Stimulated activated effector memory CD8-positive, alpha-beta T cell treated with anti-CD3 and anti-CD28 coated beads, Interleukin-12 subunit alpha, Interleukin-12 subunit beta, amount 100 ng/mL, for 72 hours (primary cell): ENCODE data around the gene TMTC1.

Experiments used
- ATAC-seq: fragments of 150-1000 bp; cut with Tn5 transposase; 2 replicates; pipeline ENCODE4 v1.10.0; 2021
- DNase-seq, 2 donors: peaks; one replicate each; pipeline ENCODE4 v3.0.0; 2021 to 2022; ENCODE audit warnings: low spot score in 2 of 2
- H3K27ac Mint-ChIP-seq: one replicate; pipeline ENCODE4 v1.8.0; 2022; ENCODE audit warnings: mild to moderate bottlenecking, mixed read lengths
- H3K36me3 Mint-ChIP-seq: one replicate; pipeline ENCODE4 v1.8.0; 2022; ENCODE audit warnings: mild to moderate bottlenecking, mixed read lengths
- H3K4me1 Mint-ChIP-seq: one replicate; pipeline ENCODE4 v1.8.0; 2022; ENCODE audit warnings: mixed read lengths
- H3K4me3 Mint-ChIP-seq: one replicate; pipeline ENCODE4 v1.8.0; 2022; ENCODE audit warnings: mild to moderate bottlenecking, mixed read lengths
- H3K9me3 Mint-ChIP-seq: one replicate; pipeline ENCODE4 v1.8.0; 2022; ENCODE audit warnings: mixed read lengths

Gene TMTC1

GRCh38 chr12:29714966-29715365, 68.8 kb downstream of the TMTC1 start:
- H3K27ac Mint-ChIP-seq, result no peak overlapping the region
- H3K36me3 Mint-ChIP-seq, result no peaks in the 10 kb centered on the region
- no peaks in the 10 kb centered on the region for H3K4me1 Mint-ChIP-seq
- DNase-seq (no peak), ATAC-seq (no peak)
- H3K9me3 Mint-ChIP-seq, result no peaks in the 10 kb centered on the region
- no peak overlapping the region for H3K4me3 Mint-ChIP-seq

DNA sequence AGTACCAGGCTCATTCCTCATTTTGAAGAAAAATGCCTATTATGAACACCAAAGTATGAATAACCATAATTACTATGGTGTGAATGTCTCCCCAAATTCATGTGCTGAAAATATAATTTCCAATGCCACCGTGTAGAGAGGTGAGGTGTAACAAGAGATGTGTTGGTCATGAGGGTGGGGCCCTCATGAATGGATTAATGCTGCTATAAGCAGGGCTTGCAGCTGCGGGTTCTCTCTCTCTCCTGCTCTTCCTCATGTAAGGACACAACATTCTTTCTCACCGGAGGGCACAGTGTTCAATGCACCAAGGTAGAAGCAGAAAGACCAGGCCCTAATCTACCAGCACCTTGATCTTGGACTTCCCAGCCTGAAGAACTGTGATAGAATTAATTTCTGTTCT, 70.0 kb downstream of the TMTC1 start:
- H3K4me1 Mint-ChIP-seq, result no peaks in the 10 kb centered on the region
- no peaks in the 10 kb centered on the region for H3K36me3 Mint-ChIP-seq
- no peak for ATAC-seq
- no peak overlapping the region for H3K27ac Mint-ChIP-seq
- DNase-seq, result no peak
- H3K9me3 Mint-ChIP-seq, result no peaks in the 10 kb centered on the region
- H3K4me3 Mint-ChIP-seq, result no peak overlapping the region

DNA sequence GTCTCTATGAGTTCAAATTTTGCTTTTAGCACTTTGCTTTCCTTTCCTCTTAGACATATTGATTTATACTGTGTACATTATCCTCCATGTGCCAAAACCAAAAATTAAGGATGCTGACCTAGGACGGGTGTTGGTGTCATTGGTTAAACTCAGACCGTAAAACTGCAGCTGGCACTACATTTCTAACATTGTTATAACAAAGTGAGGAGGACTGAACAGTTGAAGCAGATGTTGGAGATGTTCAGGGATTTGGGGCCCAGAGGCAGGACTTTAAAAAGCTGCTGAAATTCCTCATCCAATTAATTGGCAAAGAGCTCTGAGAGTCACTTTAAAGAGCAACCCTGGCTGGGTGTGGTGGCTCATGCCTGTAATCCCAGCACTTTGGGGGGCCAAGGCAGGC, 72.4 kb downstream of the TMTC1 start:
- no peaks in the 10 kb centered on the region for H3K36me3 Mint-ChIP-seq
- H3K4me3 Mint-ChIP-seq, result no peak overlapping the region
- no peaks in the 10 kb centered on the region for H3K4me1 Mint-ChIP-seq
- no peak for ATAC-seq
- no peak overlapping the region for H3K27ac Mint-ChIP-seq
- H3K9me3 Mint-ChIP-seq, result no peaks in the 10 kb centered on the region
- no peak for DNase-seq

GRCh38 chr12:29710104-29710503, 73.6 kb downstream of the TMTC1 start:
- H3K4me3 Mint-ChIP-seq, result no peak overlapping the region
- no peaks in the 10 kb centered on the region for H3K36me3 Mint-ChIP-seq
- H3K4me1 Mint-ChIP-seq, result no peaks in the 10 kb centered on the region
- ATAC-seq (no peak), DNase-seq (no peak)
- no peaks in the 10 kb centered on the region for H3K9me3 Mint-ChIP-seq
- H3K27ac Mint-ChIP-seq, result no peak overlapping the region

DNA sequence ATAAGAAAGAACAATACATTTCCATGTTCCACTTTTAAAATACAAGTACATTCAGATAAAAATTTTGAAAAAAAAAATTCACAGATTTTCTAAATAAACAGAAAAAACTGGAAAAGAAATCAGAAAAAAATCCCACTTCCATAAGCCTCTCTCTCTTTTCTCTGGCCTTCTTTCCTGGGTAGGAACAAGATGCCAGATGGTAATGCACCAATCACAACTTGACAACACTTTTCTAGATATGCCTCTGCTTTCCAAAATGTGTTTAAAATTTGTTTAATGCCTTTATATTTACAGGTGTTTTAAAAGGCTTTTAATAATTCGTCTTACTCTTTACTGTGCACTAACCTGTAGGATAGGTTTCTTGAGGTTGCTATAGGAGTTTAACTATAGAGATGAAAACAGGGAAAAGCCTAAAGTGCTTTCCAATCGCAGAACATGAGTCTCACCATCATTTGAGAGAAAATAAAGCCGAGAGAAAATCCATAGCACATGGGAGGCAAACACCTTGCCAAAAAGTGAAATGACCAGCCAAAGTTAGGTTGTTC, 74.2 kb downstream of the TMTC1 start:
- DNase-seq, result no peak
- no peaks in the 10 kb centered on the region for H3K36me3 Mint-ChIP-seq
- no peak overlapping the region for H3K27ac Mint-ChIP-seq
- no peak for ATAC-seq
- no peaks in the 10 kb centered on the region for H3K4me1 Mint-ChIP-seq
- H3K4me3 Mint-ChIP-seq, result no peak overlapping the region
- no peaks in the 10 kb centered on the region for H3K9me3 Mint-ChIP-seq

GRCh38 chr12:29709054-29709453, 74.7 kb downstream of the TMTC1 start:
- Mint-ChIP-seq H3K27ac (no peak overlapping the region), H3K4me1 (no peaks in the 10 kb centered on the region), H3K9me3 (no peaks in the 10 kb centered on the region)

DNA sequence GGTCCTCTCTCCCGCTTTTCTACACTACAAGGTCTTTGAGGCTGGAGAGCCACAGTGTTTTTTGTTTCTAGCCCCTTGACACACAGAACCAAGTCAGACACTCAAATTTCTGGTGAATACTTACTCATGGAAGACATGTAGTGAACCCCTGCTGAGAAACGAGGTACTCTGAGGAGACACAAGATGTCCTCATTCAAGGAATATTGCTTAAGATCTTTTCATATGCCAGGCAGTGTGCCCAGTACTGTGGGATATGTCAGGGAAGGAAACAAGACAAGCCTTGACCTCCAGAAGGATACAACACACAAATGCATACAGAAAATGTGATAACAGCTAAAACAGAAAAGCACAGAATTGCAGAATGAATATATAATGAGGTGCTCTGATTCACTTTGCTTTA, 75.9 kb downstream of the TMTC1 start:
- H3K9me3 Mint-ChIP-seq, result no peaks in the 10 kb centered on the region
- DNase-seq (no peak), ATAC-seq (no peak)
- H3K4me3 Mint-ChIP-seq, result no peak overlapping the region
- no peaks in the 10 kb centered on the region for H3K4me1 Mint-ChIP-seq
- H3K36me3 Mint-ChIP-seq, result no peaks in the 10 kb centered on the region
- no peak overlapping the region for H3K27ac Mint-ChIP-seq

More at GRCh38 chr12:29709054-29709453, 74.7 kb downstream of the TMTC1 start:
- Mint-ChIP-seq H3K4me3 (no peak overlapping the region), H3K36me3 (no peaks in the 10 kb centered on the region)
- ATAC-seq (no peak), DNase-seq (no peak)

GRCh38 chr12:29706311-29706710, 77.4 kb downstream of the TMTC1 start:
- Mint-ChIP-seq H3K9me3 (no peaks in the 10 kb centered on the region), H3K4me1 (no peaks in the 10 kb centered on the region), H3K36me3 (no peaks in the 10 kb centered on the region), H3K27ac (no peak overlapping the region), H3K4me3 (no peak overlapping the region)
- ATAC-seq (no peak), DNase-seq (no peak)

DNA sequence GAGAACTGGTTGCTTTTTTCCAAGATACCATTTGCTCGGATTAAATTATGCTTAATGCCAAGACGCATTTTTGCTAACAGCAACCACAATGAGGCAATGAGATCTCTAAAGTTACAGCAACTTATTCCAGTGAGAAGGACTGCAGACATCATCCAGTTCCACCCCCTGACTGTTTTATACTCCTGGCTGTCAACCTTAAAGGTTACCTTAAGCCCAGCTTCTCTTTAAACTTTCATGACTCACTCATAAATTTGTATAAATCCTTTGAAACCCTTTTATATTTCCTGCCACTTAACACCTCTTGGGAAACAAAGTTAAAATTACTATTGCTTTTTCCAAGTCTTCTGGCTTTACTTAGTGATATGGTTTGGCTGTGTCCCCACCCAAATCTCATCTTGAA, 80.2 kb downstream of the TMTC1 start:
- Mint-ChIP-seq H3K9me3 (no peaks in the 10 kb centered on the region), H3K4me1 (no peaks in the 10 kb centered on the region), H3K36me3 (no peaks in the 10 kb centered on the region), H3K4me3 (no peak overlapping the region), H3K27ac (no peak overlapping the region)
- ATAC-seq (no peak), DNase-seq (no peak)

GRCh38 chr12:29702972-29703371, 80.8 kb downstream of the TMTC1 start:
- H3K27ac Mint-ChIP-seq, result no peak overlapping the region
- no peaks in the 10 kb centered on the region for H3K4me1 Mint-ChIP-seq
- ATAC-seq, result no peak
- no peak for DNase-seq
- H3K4me3 Mint-ChIP-seq, result no peak overlapping the region
- no peaks in the 10 kb centered on the region for H3K9me3 Mint-ChIP-seq
- H3K36me3 Mint-ChIP-seq, result no peaks in the 10 kb centered on the region

GRCh38 chr12:29702222-29702621, 81.5 kb downstream of the TMTC1 start:
- Mint-ChIP-seq H3K4me1 (no peaks in the 10 kb centered on the region), H3K27ac (no peak overlapping the region), H3K36me3 (no peaks in the 10 kb centered on the region), H3K9me3 (no peaks in the 10 kb centered on the region), H3K4me3 (no peak overlapping the region)
- DNase-seq (no peak), ATAC-seq (no peak)

DNA sequence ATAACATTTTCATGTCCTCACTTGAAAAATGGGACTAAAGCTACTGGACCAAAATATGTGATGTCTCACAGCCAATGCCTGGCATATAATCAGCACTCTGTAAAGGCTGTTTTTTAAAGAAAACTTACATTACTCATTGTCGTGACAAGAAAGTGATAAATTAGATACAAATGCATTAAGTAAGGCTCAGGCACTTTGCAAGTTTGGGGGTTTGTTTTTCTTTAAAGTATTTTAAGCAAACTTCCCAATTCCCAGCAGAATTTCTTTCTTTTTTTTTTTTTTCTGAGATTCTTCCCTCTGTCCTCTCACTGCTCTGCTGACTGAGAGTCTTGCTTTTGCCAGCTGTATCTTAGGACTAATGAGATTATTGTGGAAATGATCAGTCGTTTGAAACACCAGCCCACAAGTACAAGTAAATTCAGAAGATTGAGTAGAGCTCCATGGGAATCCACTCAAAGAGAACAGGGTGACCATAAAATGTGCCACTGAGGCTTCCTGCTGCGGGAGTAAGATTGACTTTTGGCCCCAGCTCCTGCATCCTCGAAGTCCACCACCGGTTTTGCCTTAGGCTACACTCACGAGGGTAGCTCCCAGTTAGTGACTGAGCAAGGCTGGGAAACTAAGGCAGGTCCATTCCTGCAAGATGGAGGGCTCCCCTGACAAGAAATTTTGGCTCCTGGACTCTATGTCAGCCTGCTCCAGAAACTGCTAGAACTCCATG, 82.8 kb downstream of the TMTC1 start:
- no peaks in the 10 kb centered on the region for H3K36me3 Mint-ChIP-seq
- no peaks in the 10 kb centered on the region for H3K4me1 Mint-ChIP-seq
- DNase-seq (no peak), ATAC-seq (peak; percentile 28)
- no peak overlapping the region for H3K27ac Mint-ChIP-seq
- H3K9me3 Mint-ChIP-seq, result no peaks in the 10 kb centered on the region
- H3K4me3 Mint-ChIP-seq, result no peak overlapping the region

GRCh38 chr12:29698756-29699155, 85.0 kb downstream of the TMTC1 start:
- Mint-ChIP-seq H3K4me1 (no peaks in the 10 kb centered on the region), H3K36me3 (no peaks in the 10 kb centered on the region), H3K4me3 (no peak overlapping the region), H3K9me3 (no peaks in the 10 kb centered on the region), H3K27ac (no peak overlapping the region)
- no peak for ATAC-seq
- DNase-seq, result no peak

DNA sequence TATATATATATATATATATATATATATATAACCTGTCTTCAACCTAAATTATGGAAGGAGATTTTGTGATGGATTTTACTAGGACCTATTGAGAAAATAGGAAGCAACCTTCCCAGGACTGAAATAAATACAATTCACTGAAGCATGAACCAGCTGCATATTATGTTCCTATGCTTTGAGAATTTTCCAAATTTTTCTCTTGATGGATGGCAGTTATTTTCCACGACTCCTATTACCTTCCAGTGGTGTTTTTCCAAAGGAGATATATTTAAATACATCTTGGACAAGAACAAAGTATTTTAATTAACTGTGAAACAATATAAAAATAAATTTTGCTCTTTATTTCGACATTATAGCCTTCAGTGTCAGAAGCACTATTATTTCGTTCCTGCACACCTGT, 87.9 kb downstream of the TMTC1 start:
- no peak overlapping the region for H3K4me3 Mint-ChIP-seq
- no peaks in the 10 kb centered on the region for H3K4me1 Mint-ChIP-seq
- H3K36me3 Mint-ChIP-seq, result no peaks in the 10 kb centered on the region
- H3K27ac Mint-ChIP-seq, result no peak overlapping the region
- H3K9me3 Mint-ChIP-seq, result no peaks in the 10 kb centered on the region
- DNase-seq (no peak), ATAC-seq (no peak)

DNA sequence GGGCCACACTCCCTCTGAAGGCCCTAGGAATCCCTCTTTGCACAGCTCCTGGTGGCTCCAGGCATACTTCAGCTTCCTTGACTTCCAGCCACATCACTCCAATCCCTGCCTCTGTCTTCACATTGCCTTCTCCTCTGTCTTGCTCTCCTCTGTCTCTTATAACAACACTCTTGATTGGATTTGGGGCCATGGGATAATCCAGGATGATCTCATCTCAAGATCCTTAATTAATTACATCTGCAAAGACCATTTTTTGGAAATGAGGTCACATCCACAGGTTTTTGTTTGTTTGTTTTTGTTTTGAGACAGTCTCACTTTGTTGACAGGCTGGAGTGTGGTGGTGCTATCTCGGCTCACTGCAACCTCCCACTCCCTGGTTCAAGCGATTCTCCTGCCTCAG, 88.7 kb downstream of the TMTC1 start:
- ATAC-seq (no peak), DNase-seq (no peak)
- Mint-ChIP-seq H3K4me1 (no peaks in the 10 kb centered on the region), H3K4me3 (no peak overlapping the region), H3K36me3 (no peaks in the 10 kb centered on the region), H3K27ac (no peak overlapping the region), H3K9me3 (no peaks in the 10 kb centered on the region)

DNA sequence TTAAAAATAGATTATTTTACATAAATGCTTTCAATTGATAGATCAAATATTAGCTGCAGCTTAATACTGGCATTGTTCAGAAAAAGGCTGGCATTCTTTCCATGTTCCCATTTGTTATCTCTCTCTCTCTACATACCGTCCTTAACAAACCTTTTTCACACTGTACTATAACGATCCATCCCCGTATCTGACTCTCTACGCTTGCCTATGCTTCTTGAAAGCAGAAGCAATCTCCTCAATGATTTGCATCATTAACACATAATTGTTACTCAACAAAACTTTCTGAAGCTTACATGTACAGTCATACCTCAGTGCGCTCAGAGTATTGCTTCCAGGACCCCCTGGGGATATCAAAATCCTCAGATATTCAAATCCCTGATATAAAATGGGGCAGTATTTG, 89.7 kb downstream of the TMTC1 start:
- Mint-ChIP-seq H3K4me3 (no peak overlapping the region), H3K9me3 (peaks cover 2% of the 10 kb centered on the region), H3K27ac (no peak overlapping the region), H3K4me1 (no peaks in the 10 kb centered on the region), H3K36me3 (no peaks in the 10 kb centered on the region)
- no peak for ATAC-seq
- DNase-seq, result no peak

DNA sequence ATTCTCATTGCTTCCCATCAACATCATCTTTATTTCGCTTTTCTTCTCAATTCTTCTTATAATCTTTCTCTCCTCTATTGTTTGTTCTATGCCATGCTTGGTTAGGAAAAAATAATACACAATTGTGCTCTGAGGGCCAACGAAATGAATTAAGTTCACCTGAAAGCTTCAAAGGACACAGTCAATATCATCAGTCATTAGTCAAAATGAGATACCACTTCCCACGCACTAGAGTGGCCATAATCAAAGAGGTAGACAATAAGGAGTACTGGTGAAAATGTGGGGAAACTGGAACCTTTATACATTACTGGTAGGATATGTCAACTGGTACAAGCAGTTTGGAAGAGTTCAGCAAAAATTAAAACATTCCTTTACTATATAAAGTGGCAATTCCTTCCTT, 91.5 kb downstream of the TMTC1 start:
- ATAC-seq, result no peak
- H3K36me3 Mint-ChIP-seq, result no peaks in the 10 kb centered on the region
- no peak for DNase-seq
- H3K4me1 Mint-ChIP-seq, result no peaks in the 10 kb centered on the region
- no peak overlapping the region for H3K4me3 Mint-ChIP-seq
- no peak overlapping the region for H3K27ac Mint-ChIP-seq
- peaks cover 2% of the 10 kb centered on the region for H3K9me3 Mint-ChIP-seq
